HG02678 (cell line): ENCODE measurements around the gene COL5A1.
"Not testable (repeated sequence)": the region's sequence is repeated elsewhere in the genome, so short reads cannot be mapped to it uniquely, and the experiment has no call there.

Source experiments
- ATAC-seq: cut with Tn5 transposase; IDR thresholded peaks from one replicate; pipeline ENCODE4 v1.9.1; 2021; ENCODE audit warnings: mild to moderate bottlenecking, moderate library complexity; ENCODE audit not compliant: unreplicated experiment

Gene COL5A1

GRCh38 chr9:134690301-134690751, 48.7 kb downstream of the COL5A1 start:
- ATAC-seq: no peak

DNA sequence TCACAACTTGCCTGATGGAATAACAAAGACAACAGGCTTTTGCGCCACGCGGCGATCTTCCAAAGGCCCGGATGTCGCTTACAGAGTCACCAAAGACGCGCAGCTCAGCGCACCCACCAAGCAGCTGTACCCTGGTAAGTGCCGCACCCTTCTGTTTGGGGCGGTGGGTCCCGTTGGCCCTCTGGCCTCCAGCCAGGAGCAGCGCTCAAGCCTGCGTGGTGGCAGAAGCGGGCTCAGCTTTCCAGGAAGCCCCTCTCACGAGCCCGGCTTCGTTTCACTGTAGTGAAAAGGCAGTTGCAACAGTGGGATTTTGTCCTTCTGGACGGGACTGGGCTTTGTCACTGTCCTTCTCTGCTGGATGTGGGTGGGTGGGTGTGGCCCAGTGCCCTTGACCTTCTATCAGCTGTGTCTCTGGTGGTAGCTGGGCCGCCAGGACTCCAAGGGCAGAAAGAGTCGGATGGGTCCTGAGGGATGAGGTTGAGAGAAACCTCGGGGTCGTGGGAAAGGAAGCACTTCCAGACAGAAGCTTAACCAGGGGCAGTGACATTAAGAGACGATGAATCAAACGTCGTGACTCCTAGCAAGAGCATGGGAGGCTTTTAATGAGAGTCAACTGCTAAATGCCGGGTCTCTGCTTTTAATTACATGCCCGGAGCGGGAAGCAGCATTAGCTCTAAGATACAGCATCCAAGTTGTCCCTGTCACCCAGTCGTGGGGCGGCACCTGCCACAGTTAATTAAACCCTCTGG, 49.5 kb downstream of the COL5A1 start:
- no peak for ATAC-seq

DNA sequence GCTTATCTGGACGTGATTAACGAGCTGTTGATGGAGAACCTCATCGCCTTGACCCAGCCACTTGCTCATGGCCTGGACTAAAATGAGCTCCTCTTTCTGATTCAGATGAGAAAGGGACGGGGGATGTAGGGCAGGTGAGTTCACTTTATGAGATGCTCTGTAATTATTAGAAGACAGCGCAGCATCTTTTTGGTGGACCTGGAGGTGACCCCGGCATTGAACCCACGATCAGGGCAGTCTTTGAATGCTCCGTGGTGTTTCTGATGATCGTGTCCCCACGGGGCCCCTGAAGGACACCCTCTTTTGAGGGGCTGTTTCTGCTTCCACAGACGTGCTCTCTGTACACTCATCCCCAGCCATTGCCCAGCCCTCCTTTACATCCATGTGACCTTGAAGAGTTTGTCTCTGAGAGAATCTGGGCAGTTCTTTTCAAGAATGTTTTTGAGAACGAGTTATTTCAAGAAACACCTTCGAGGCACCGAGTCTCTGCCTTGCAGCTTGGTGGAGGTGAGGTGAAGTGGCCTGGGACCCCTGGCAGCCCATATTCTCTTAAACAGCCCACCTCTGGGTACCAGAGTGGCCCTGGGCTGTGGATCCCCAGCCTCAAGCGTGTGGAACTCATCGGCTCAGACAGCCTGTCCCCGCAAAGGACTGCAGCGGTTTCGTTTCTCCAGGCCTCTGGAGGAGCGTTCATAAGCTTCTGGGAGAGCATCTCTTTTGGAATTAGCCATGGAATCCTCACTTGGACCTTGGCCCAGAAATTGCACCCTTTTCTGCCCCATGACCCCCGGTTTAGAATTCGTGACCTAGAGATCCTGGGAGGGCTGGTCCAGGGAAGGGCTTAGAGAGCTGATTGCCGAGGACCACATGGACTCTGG, 50.3 kb downstream of the COL5A1 start:
- ATAC-seq: no peak

DNA sequence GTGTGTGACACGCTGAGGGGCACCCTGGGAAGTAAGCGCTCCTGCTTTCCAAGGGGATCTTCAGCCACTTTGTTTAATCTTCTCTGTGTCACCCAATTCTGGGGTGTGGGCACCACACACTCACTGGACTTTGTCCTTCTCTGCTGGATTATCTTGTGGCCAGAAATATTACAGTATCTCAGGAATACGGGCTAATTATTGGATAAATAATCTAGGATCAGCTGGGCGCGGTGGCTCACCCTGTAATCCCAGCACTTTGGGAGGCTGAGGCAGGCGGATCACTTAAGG, 50.9 kb downstream of the COL5A1 start:
- ATAC-seq: no peak

DNA sequence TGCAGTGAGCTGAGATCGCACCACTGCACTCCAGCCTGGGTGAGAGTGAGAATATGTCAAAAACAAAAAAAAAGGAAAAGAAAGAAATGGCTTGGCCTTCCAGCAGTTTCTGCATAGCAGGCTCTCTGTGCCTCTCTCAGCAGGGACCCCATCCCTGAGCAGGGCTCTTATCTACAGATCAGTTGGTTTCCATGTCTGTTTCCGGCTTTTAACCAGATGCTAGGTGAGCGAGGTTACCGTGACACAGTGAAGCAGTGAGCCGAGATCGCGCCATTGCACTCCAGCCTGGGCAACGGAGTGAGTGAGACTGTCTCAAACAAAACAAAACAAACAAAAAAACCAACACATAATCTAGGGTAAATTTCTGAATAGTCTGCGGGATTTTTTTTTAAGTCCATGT, 51.4 kb downstream of the COL5A1 start:
- ATAC-seq: no peak

- ATAC-seq: no peak
These were observed 52.2 kb downstream of the COL5A1 start for GRCh38 chr9:134693641-134694367.

GRCh38 chr9:134694368-134694665, 52.7 kb downstream of the COL5A1 start:
- ATAC-seq: no peak

DNA sequence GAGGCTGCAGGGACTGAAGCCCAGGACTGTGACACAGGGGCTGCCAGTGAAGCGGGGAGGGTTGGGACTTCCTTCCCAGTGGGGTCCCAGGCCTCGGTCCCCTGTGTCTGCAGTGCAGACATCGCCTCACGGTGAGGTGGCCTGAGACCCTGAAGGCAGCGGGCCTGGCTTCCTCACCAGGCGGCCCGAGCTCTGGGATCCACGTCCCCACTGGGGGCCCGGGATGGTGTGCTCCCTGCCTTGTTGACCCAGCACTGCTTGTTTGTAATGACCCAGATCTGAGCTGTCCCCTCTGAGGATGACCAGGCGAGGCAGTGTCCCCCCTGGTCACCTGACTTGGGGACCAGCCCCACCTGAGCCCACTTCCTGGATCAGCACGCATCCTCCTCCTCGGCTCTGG, 53.1 kb downstream of the COL5A1 start:
- ATAC-seq: no peak

DNA sequence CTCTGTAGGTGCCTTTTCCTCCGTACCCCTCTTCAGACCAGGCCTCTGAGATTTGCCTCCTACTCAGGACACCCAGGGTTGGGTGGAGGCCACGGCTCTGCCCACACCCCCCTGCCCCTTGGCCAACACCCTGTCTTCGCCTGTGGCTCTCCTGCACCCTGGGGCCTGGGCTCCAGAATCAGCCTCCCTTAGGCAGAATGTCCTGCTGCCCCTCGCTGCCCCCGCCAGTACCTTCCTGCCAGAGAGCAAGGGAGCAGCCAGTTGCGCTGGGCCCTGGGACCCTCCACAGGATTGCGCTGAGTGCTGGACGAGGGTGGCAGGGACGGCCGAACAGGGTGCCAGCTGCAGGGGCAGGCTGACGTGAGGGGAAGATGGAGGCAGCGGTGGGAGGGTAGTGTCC, 53.5 kb downstream of the COL5A1 start:
- ATAC-seq: no peak

DNA sequence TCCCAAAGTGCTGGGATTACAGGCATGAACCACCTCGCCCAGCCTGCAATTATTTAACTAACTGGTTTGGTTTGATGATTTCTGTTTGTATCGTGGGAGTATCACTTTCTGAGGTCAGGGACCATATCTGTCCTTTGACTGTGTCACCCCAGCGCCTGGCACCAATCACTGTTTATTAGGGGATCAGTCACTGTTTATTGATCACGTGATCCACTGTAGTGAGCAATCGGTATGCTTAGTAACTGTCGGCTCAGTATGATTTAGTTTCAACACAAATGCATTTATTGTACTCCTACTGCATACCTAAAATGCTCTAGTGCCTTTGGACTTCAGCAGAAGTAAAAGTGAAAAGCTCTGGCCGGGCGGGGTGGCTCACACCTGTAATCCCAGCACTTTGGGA, 54.8 kb downstream of the COL5A1 start:
- ATAC-seq: no peak

DNA sequence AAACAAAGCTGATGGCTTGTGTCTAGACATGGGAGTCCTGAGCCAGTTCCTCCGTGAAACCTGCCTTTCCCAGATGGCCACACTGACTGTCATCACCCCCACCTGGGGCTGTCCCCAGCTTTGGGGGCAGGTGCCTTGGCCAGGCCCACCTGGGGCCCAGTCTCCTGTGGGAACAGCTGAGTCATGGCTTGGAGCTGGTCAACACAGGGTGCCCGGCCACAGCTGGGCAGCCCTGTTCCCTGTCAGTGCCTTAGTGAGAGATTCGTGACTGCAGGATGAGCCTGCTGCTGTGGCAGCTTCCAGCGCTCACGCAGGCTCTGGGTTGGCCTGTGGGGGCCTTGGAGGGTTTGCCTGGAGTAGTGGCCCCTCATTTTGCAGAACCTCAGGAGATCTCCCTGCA, 56.5 kb downstream of the COL5A1 start:
- ATAC-seq: no peak

DNA sequence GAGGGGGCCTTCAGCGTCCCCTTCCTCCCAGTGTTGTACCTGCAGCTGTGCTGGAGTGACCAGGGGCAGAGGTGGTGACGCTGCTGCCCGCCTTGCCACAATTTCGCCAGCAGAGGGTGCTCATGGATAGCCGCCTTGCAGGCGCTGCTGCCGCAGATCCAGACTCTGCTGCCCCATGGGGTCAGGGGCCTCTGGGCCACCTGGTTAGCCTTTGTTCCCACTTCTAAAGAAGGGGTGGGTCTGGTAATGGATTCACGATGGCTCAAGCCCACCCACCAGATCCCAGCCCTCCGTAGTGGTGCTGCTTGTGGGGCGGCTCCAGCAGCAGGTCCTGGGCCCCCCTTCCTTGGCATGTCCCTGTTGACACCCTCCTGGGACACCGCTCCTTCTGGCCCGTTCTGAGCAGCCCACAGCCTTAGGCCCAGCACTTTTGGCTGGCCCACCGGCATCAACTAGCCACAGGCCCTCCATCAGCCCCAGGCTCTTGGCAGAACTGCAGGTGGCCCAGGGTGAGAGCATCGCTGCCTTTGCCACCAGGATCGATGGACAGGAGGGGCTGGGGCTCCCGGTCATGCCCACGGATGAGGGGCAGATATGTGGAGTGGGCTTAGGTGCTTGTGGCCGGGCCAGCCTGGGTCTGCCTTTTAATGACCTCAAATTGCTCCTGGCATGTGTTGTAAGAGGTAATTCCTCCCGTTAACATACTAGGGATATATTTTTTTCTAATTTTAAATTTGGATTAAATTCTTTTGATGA, 57.2 kb downstream of the COL5A1 start:
- no peak for ATAC-seq

DNA sequence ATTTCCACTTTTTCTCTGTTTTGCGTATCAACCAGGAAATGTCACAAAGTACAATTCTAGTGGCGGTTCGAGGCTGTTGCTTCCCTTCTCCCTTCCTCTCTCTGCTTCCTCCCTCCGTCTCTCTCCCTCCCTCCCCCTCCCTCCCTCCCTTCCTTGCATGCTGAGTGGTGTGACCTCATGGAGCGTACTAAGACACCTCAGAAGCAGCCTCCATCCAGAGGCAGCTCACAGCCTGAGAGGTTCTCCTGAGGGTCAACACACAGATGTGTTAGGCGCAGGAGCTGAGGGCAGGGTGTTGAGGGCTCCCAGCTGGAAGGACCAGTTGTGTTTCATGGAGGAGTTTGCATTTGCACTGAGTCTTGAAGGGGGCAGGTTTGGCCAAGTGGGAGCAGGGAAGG, 57.7 kb downstream of the COL5A1 start:
- ATAC-seq: no peak

- no peak for ATAC-seq
These were observed 59.2 kb downstream of the COL5A1 start for GRCh38 chr9:134700636-134701350.

DNA sequence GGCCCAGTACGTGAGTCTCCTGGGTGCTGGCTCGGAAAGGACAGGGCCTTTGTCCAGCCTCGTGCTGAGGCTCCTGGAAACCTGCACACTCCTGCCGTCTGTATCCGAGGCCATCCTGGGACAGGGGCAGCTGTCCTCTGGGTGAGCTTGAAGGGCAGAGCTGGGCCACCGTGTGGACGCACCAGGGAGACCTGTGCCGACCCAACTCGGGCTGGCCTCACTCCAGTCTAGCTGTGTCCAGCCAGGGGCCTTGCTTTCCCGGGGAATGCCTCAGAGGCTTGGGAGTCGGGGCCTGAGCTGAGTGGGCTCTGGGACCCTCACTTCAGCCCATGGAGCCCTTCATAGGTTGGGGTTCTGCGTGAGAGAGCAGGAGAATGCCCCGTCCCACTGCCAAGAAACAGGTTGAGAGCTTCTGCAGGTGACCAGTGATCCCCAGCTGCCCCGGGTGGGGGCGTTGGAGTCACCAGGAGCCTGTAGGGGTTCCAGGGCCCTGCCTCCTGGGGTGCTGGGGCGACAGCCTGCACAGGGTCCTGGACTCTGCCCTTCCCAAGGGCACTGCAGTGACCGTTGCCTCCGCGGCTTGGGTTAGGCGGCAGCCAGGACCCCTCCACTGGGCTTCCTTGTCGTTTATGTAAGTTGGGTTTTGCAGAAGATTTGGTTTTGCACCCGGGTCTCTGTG, 60.1 kb downstream of the COL5A1 start:
- ATAC-seq: no peak

GRCh38 chr9:134702291-134702690, 60.7 kb downstream of the COL5A1 start:
- ATAC-seq: no peak

- not testable (repeated sequence) for ATAC-seq
These were observed 62.1 kb downstream of the COL5A1 start for GRCh38 chr9:134703730-134704114.

DNA sequence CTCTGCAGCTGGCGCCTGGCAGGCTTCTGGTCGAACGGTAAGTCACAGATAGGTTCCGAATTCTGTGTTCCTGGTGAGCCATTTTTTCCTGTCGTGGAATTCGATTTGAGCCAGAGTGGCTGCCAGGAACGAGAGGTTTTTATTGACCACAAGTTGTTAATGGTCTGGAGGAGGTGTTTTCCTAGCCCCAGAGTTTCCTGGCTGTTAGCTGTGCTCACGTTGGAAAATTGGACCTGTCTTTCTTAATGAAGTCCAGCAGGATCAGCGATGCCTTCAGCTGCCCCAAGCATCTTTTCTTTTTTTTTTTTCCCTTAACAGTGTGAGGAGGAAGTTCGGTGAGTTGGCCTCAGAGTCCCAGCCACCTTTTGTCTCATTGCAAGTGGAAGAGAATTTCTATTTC, 62.9 kb downstream of the COL5A1 start:
- ATAC-seq: no peak

- ATAC-seq: no peak
These were observed 64.2 kb downstream of the COL5A1 start for GRCh38 chr9:134705786-134706185.

DNA sequence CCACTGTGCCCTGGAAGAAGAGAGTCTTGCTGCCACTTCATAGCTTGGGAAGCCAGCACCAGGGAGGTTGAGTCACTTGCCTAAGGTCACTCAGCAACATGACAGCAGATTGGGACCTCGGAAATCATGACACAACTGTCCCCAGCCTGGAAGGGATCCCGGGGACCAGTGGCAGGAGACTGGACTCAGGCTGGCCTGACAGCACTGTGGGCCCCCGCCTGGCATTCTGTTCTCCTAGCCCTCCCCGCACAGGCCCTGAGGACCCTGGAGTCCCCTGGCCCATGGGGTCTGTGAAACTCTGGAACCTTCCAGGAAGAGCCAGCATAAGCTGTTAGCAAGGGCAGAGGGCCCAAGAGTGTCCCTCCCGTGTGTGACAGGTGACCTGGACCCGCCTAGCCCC, 64.9 kb downstream of the COL5A1 start:
- no peak for ATAC-seq
